Lower leg skin (tissue), 4 donors: Measurements from ENCODE around the gene XPNPEP2. TPM values are rescaled to one million over a fixed set of nuclear protein-coding genes. Genes with fewer than 3 reads are reported as not detected.

Source experiments
- DNase-seq, 2 donors: peaks; one replicate each; pipeline ENCODE4 v3.0.0-alpha.2; 2019; ENCODE audit warnings: low spot score in 2 of 2
- H3K4me3 ChIP-seq: fragments of 200-600 bp; sonication (generic); 2 replicates; pipeline ENCODE4 v1.5.1; 2017; ENCODE audit warnings: mild to moderate bottlenecking, low read depth; ENCODE audit not compliant: poor library complexity, severe bottlenecking
- CTCF ChIP-seq, 3 donors: fragments of 450-650 bp; IDR thresholded peaks; one replicate each; pipeline ENCODE4 v1.5.1; 2016; ENCODE audit warnings: antibody characterized with exemption in 3 of 3, mild to moderate bottlenecking in 3 of 3, moderate library complexity in 2 of 3
- POLR2A ChIP-seq, 2 donors: fragments of 450-650 bp; IDR thresholded peaks; one replicate each; pipeline ENCODE4 v1.6.1; 2016 to 2017; ENCODE audit warnings: antibody characterized with exemption in 2 of 2, mild to moderate bottlenecking in 1 of 2, moderate library complexity in 1 of 2
- WGBS, 2 donors: methylation state at CpG; one replicate each; pipeline ENCODE4 v1.1.5; 2018; 5-methylcytosine and 5-hydroxymethylcytosine counted together
- intact Hi-C: fragments of 100-400 bp; cut with DNase I; formaldehyde crosslinking; loops from one replicate; pipeline ENCODE4 v1.15.0; 2023; ENCODE audit warnings: low total_unique reads
- total RNA-seq, 4 donors: library from RNA; depleted of rRNA; stranded (reverse); fragments of >200 nt; gene quantifications; one replicate each; pipeline ENCODE4 v1.1.0, GENCODE V29; 2016

Gene XPNPEP2
- total RNA-seq, 4 donors from 2014 or later = 1.3 to 5.0 (median 2.2) TPM

GRCh38 chrX:129700536-129700935 lies 38.2 kb upstream of the XPNPEP2 start:
- intact Hi-C loops = no loop called here
- no peak for TF ChIP-seq CTCF (IDR thresholded peaks at IDR 0.05)
- TF ChIP-seq POLR2A (IDR thresholded peaks at IDR 0.05) = no peak
- 88 to 92% methylated on average over 4 of the region's 4 CpGs for WGBS, 2 donors

GRCh38 chrX:129701624-129702069 lies 37.1 kb upstream of the XPNPEP2 start:
- no peak for TF ChIP-seq POLR2A (IDR thresholded peaks at IDR 0.05)
- no peak for TF ChIP-seq CTCF (IDR thresholded peaks at IDR 0.05)
- 51 to 55% methylated on average over 8 of the region's 8 CpGs for WGBS, 2 donors
- H3K4me3 ChIP-seq = no peak overlapping the region
- intact Hi-C loops = no loop called here
- DNase-seq = peak; percentile 56 to 94

More at GRCh38 chrX:129700536-129700935, 38.2 kb upstream of the XPNPEP2 start:
- peak in 1 of 2 donors; percentile 61 for DNase-seq
- H3K4me3 ChIP-seq = no peak overlapping the region

- intact Hi-C loops = no loop called here
- H3K4me3 ChIP-seq = no peak overlapping the region
- DNase-seq = peak in 1 of 2 donors; percentile 59
- TF ChIP-seq CTCF (IDR thresholded peaks at IDR 0.05) = no peak
- TF ChIP-seq POLR2A (IDR thresholded peaks at IDR 0.05) = no peak
- WGBS, 2 donors = 65 to 100% methylated on average over 1 to 2 of the region's 2 CpGs
Measured at GRCh38 chrX:129704491-129704890, 34.3 kb upstream of the XPNPEP2 start.

- WGBS, 2 donors = 86 to 95% methylated on average over 3 to 4 of the region's 4 CpGs
- intact Hi-C loops = no loop called here
- TF ChIP-seq POLR2A (IDR thresholded peaks at IDR 0.05) = no peak
- DNase-seq = peak in 1 of 2 donors; percentile 72
- H3K4me3 ChIP-seq = no peak overlapping the region
Measured at GRCh38 chrX:129705377-129705925, 33.3 kb upstream of the XPNPEP2 start.

GRCh38 chrX:129705988-129706387 lies 32.8 kb upstream of the XPNPEP2 start:
- WGBS, 2 donors = 65 to 84% methylated on average over 4 of the region's 4 CpGs

More at GRCh38 chrX:129705988-129706387, 32.8 kb upstream of the XPNPEP2 start:
- intact Hi-C loops = no loop called here
- H3K4me3 ChIP-seq = no peak overlapping the region
- TF ChIP-seq CTCF (IDR thresholded peaks at IDR 0.05) (no peak), POLR2A (IDR thresholded peaks at IDR 0.05) (no peak)
- peak in 1 of 2 donors; percentile 49 for DNase-seq
